Measurements from ENCODE around the gene REPIN1.

REPIN1 gene

GRCh38 chr7:150361807-150362621 is 6.6 kb upstream of the REPIN1 start:
- no peak for DNase-seq

GRCh38 chr7:150363370-150363769 is 5.3 kb upstream of the REPIN1 start:
- peak; percentile 88 for DNase-seq

GRCh38 chr7:150363872-150364271 is 4.8 kb upstream of the REPIN1 start:
- peak; percentile 60 for DNase-seq

- no peak for DNase-seq
Measured at GRCh38 chr7:150365194-150365593, 3.4 kb upstream of the REPIN1 start.

GRCh38 chr7:150365673-150366398 is 2.8 kb upstream of the REPIN1 start:
- peak; percentile 58 for DNase-seq

- DNase-seq, result peak; percentile 39
Measured at GRCh38 chr7:150367677-150368095, 936 bp upstream of the REPIN1 start.

GRCh38 chr7:150368884-150369747 is 494 bp downstream of the REPIN1 start:
- peak; percentile 78 for DNase-seq

- no peak for DNase-seq
Measured at GRCh38 chr7:150369748-150370501, 1.3 kb downstream of the REPIN1 start.

- DNase-seq, result no peak
Measured at GRCh38 chr7:150370612-150371071, 2.0 kb downstream of the REPIN1 start.

GRCh38 chr7:150371131-150371995 is 2.7 kb downstream of the REPIN1 start:
- DNase-seq, result no peak

- no peak for DNase-seq
Measured at GRCh38 chr7:150371996-150372270, 3.3 kb downstream of the REPIN1 start.

GRCh38 chr7:150372271-150373048 is 3.8 kb downstream of the REPIN1 start:
- no peak for DNase-seq

- DNase-seq, result no peak
Measured at GRCh38 chr7:150373049-150373801, 4.6 kb downstream of the REPIN1 start.

- no peak for DNase-seq
Measured at GRCh38 chr7:150374026-150374425, 5.4 kb downstream of the REPIN1 start.

GRCh38 chr7:150374472-150374871 is 5.8 kb downstream of the REPIN1 start:
- no peak for DNase-seq

GRCh38 chr7:150375662-150376521 is 7.3 kb downstream of the REPIN1 start:
- no peak for DNase-seq

GRCh38 chr7:150376560-150376959 is 7.9 kb downstream of the REPIN1 start:
- DNase-seq, result no peak

GRCh38 chr7:150377196-150377595 is 8.6 kb downstream of the REPIN1 start:
- DNase-seq, result no peak

GRCh38 chr7:150377635-150378034 is 9.0 kb downstream of the REPIN1 start:
- DNase-seq, result no peak

Measured in hematopoietic multipotent progenitor cell treated with erythropoietin and hydrocortisone succinate and interleukin-3 and kit ligand, for 6 days (in vitro differentiated cells).